DND-41 (cell line): Measurements from ENCODE around the gene TUBGCP5.
"Not testable (repeated sequence)": the region's sequence is repeated elsewhere in the genome, so short reads cannot be mapped to it uniquely, and the experiment has no call there.

Experiments used
- EZH2 ChIP-seq: IDR thresholded peaks from 3 replicates; pipeline ENCODE4 v1.6.1; 2012; ENCODE audit warnings: borderline replicate concordance, low read depth, mild to moderate bottlenecking, moderate library complexity, low read length, inconsistent platforms; ENCODE audit not compliant: severe bottlenecking
- TF ChIP-seq, protein P1 (sequence below): IDR thresholded peaks from 2 replicates; pipeline ENCODE4 v1.5.1; 2012; ENCODE audit warnings: borderline replicate concordance, low read length, moderate library complexity, mild to moderate bottlenecking; ENCODE audit not compliant: poor library complexity, severe bottlenecking; ENCODE audit errors: extremely low read depth

GRCh38 chr15:23041736-23042135, 2.4 kb upstream of the TUBGCP5 start:
- TF ChIP-seq, protein P1, sequence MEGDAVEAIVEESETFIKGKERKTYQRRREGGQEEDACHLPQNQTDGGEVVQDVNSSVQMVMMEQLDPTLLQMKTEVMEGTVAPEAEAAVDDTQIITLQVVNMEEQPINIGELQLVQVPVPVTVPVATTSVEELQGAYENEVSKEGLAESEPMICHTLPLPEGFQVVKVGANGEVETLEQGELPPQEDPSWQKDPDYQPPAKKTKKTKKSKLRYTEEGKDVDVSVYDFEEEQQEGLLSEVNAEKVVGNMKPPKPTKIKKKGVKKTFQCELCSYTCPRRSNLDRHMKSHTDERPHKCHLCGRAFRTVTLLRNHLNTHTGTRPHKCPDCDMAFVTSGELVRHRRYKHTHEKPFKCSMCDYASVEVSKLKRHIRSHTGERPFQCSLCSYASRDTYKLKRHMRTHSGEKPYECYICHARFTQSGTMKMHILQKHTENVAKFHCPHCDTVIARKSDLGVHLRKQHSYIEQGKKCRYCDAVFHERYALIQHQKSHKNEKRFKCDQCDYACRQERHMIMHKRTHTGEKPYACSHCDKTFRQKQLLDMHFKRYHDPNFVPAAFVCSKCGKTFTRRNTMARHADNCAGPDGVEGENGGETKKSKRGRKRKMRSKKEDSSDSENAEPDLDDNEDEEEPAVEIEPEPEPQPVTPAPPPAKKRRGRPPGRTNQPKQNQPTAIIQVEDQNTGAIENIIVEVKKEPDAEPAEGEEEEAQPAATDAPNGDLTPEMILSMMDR, result not testable (repeated sequence)
- TF ChIP-seq EZH2, result not testable (repeated sequence)
